OCI-LY7 (cell line): ENCODE measurements around the gene GABRD.

ENCODE experiments used
- EZH2phosphoT487 ChIP-seq: fragments of 200-600 bp; sonication (generic); IDR thresholded peaks from 2 replicates; pipeline ENCODE4 v1.6.1; 2018; ENCODE audit warnings: low read depth, borderline replicate concordance, mild to moderate bottlenecking, mixed run types, antibody characterized with exemption, low read length, moderate library complexity, mixed read lengths
- TF ChIP-seq, protein P1 (sequence below): fragments of 200-600 bp; sonication (generic); conservative IDR thresholded peaks from 2 replicates; pipeline ENCODE4 v1.5.1; 2014; ENCODE audit warnings: mild to moderate bottlenecking, antibody characterized with exemption, low read length, moderate library complexity, mixed read lengths

DNA sequence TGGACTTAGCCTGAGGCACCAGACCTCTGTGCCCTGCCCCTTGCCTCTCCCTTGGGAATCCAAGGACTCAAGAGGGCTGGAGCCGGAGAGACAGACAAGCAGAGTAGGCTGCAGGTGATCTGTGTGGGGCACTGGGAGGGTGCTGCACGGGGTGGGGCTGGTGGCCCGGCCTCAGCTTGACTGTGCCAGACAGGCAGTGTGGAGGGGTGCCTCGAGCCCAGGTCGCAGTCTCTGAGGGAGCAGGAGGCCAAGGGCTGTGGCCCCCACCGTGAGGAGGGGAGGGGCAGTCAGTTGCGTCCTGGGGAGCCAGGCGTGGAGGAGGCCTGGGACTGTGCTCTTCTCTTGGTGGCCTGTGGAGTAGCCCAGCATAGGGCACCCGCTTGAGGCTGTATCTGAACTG lies 4.0 kb downstream of the GABRD start:
- TF ChIP-seq, protein P1, sequence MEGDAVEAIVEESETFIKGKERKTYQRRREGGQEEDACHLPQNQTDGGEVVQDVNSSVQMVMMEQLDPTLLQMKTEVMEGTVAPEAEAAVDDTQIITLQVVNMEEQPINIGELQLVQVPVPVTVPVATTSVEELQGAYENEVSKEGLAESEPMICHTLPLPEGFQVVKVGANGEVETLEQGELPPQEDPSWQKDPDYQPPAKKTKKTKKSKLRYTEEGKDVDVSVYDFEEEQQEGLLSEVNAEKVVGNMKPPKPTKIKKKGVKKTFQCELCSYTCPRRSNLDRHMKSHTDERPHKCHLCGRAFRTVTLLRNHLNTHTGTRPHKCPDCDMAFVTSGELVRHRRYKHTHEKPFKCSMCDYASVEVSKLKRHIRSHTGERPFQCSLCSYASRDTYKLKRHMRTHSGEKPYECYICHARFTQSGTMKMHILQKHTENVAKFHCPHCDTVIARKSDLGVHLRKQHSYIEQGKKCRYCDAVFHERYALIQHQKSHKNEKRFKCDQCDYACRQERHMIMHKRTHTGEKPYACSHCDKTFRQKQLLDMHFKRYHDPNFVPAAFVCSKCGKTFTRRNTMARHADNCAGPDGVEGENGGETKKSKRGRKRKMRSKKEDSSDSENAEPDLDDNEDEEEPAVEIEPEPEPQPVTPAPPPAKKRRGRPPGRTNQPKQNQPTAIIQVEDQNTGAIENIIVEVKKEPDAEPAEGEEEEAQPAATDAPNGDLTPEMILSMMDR = no peak
- TF ChIP-seq EZH2phosphoT487 = no peak
